ENCODE data around the gene METTL1.

METTL1 gene

GRCh38 chr12:57813971-57814772 is 42.3 kb upstream of the METTL1 start:
- TF ChIP-seq EZH2phosphoT487 (conservative IDR thresholded peaks at IDR 0.05; ENCODE audit: low read length) (no peak), CTCF (IDR thresholded peaks at IDR 0.05; ENCODE audit: insufficient read depth, low read length, poor library complexity, severe bottlenecking) (no peak)
- Histone ChIP-seq H3K9me3 (ENCODE audit: insufficient read depth, low read length) (no peaks in the 10 kb centered on the region), H3K9ac (ENCODE audit: low read length) (no peak overlapping the region), H3K27me3 (ENCODE audit: low read length) (no peaks in the 10 kb centered on the region), H3K4me2 (ENCODE audit: low read depth, low read length, poor library complexity, severe bottlenecking) (no peak overlapping the region), H3K27ac (ENCODE audit: low read depth, low read length) (no peak overlapping the region), H4K20me1 (ENCODE audit: low read depth, low read length) (no peaks in the 10 kb centered on the region), H3K79me2 (ENCODE audit: insufficient read depth, low read length) (no peaks in the 10 kb centered on the region), H3F3A (ENCODE audit: insufficient read depth) (no peaks in the 10 kb centered on the region), H3K4me3 (ENCODE audit: insufficient read depth, low read length, poor library complexity, severe bottlenecking) (no peak overlapping the region), H3K9me2 (replicated peaks; ENCODE audit: insufficient read depth, low read length) (no peaks in the 10 kb centered on the region), H2AFZ (ENCODE audit: low read depth, low read length, severe bottlenecking) (no peak overlapping the region), H3K36me3 (ENCODE audit: low read length) (no peaks in the 10 kb centered on the region)

- no peak for TF ChIP-seq EZH2phosphoT487 (conservative IDR thresholded peaks at IDR 0.05; ENCODE audit: low read length)
- no peak for TF ChIP-seq CTCF (IDR thresholded peaks at IDR 0.05; ENCODE audit: insufficient read depth, low read length, poor library complexity, severe bottlenecking)
Observed at GRCh38 chr12:57813111-57813970, 41.4 kb upstream of the METTL1 start.

GRCh38 chr12:57811028-57811755 is 39.3 kb upstream of the METTL1 start:
- TF ChIP-seq EZH2phosphoT487 (conservative IDR thresholded peaks at IDR 0.05; ENCODE audit: low read length) (no peak), CTCF (IDR thresholded peaks at IDR 0.05; ENCODE audit: insufficient read depth, low read length, poor library complexity, severe bottlenecking) (no peak)
- Histone ChIP-seq H3K9ac (ENCODE audit: low read length) (no peak overlapping the region), H3K4me3 (ENCODE audit: insufficient read depth, low read length, poor library complexity, severe bottlenecking) (no peak overlapping the region), H3K27me3 (ENCODE audit: low read length) (no peaks in the 10 kb centered on the region), H3K9me2 (replicated peaks; ENCODE audit: insufficient read depth, low read length) (no peaks in the 10 kb centered on the region), H2AFZ (ENCODE audit: low read depth, low read length, severe bottlenecking) (no peak overlapping the region), H3K9me3 (ENCODE audit: insufficient read depth, low read length) (no peaks in the 10 kb centered on the region), H3K36me3 (ENCODE audit: low read length) (no peaks in the 10 kb centered on the region), H3K27ac (ENCODE audit: low read depth, low read length) (no peak overlapping the region), H3F3A (ENCODE audit: insufficient read depth) (no peaks in the 10 kb centered on the region), H3K4me2 (ENCODE audit: low read depth, low read length, poor library complexity, severe bottlenecking) (no peak overlapping the region), H3K79me2 (ENCODE audit: insufficient read depth, low read length) (no peaks in the 10 kb centered on the region), H4K20me1 (ENCODE audit: low read depth, low read length) (no peaks in the 10 kb centered on the region)

More at GRCh38 chr12:57813111-57813970, 41.4 kb upstream of the METTL1 start:
- Histone ChIP-seq H3K4me2 (ENCODE audit: low read depth, low read length, poor library complexity, severe bottlenecking) (no peak overlapping the region), H3K79me2 (ENCODE audit: insufficient read depth, low read length) (no peaks in the 10 kb centered on the region), H3K36me3 (ENCODE audit: low read length) (no peaks in the 10 kb centered on the region), H3K9me2 (replicated peaks; ENCODE audit: insufficient read depth, low read length) (no peaks in the 10 kb centered on the region), H3K4me3 (ENCODE audit: insufficient read depth, low read length, poor library complexity, severe bottlenecking) (no peak overlapping the region), H2AFZ (ENCODE audit: low read depth, low read length, severe bottlenecking) (no peak overlapping the region), H3F3A (ENCODE audit: insufficient read depth) (no peaks in the 10 kb centered on the region), H3K27ac (ENCODE audit: low read depth, low read length) (no peak overlapping the region), H4K20me1 (ENCODE audit: low read depth, low read length) (no peaks in the 10 kb centered on the region), H3K9me3 (ENCODE audit: insufficient read depth, low read length) (no peaks in the 10 kb centered on the region), H3K27me3 (ENCODE audit: low read length) (no peaks in the 10 kb centered on the region), H3K9ac (ENCODE audit: low read length) (no peak overlapping the region)

Data from SU-DHL-6 (cell line).